H1 (cell line): Measurements from ENCODE around the gene FIS1. TPM values are rescaled to one million over a fixed set of nuclear protein-coding genes. Genes with fewer than 3 reads are reported as not detected.

Source experiments
- CTCF ChIA-PET: fragments of 300-600 bp; sonication (Branson Sonifier 250); formaldehyde crosslinking; loops from one replicate; lab custom pipeline; 2021; ENCODE audit not compliant: partially characterized antibody; lab: Charles Lee
- POLR2A ChIA-PET: fragments of 300-600 bp; sonication (Branson Sonifier 250); formaldehyde crosslinking; loops from one replicate; lab custom pipeline; 2021; ENCODE audit warnings: inconsistent platforms; ENCODE audit not compliant: partially characterized antibody; lab: Charles Lee
- DNase-seq, 2 experiments: peaks; one replicate each; pipeline versions ENCODE4 v3.0.0 to v3.0.0-alpha.2; 2010 to 2022; ENCODE audit warnings: low spot score in 2 of 2, low read depth in 1 of 2, mixed read lengths in 1 of 2
- FAIRE-seq: peaks from 2 replicates; lab custom pipeline; 2011; peaks lifted over from hg19 to GRCh38; lab: Jason Lieb, UNC
- H2AFZ ChIP-seq: 2 replicates; pipeline ENCODE4 v1.8.1; 2012; ENCODE audit warnings: low read length, inconsistent platforms
- H2AK5ac ChIP-seq: 2 replicates; pipeline ENCODE4 v1.6.1; 2013; ENCODE audit warnings: low read depth, low read length
- H2BK120ac ChIP-seq: replicated peaks from 2 replicates; pipeline ENCODE3; 2013; ENCODE audit warnings: low read depth, low read length, inconsistent platforms
- H2BK12ac ChIP-seq: 2 replicates; pipeline ENCODE4 v1.6.1; 2013; ENCODE audit warnings: low read depth, low read length
- H2BK15ac ChIP-seq: 2 replicates; pipeline ENCODE4 v1.6.1; 2013; ENCODE audit warnings: low read length
- H2BK20ac ChIP-seq: 2 replicates; pipeline ENCODE4 v1.6.1; 2013; ENCODE audit warnings: low read length
- H2BK5ac ChIP-seq: 2 replicates; pipeline ENCODE4 v1.6.1; 2013; ENCODE audit warnings: low read depth, low read length
- H3K14ac ChIP-seq: 2 replicates; pipeline ENCODE4 v1.6.1; 2013; ENCODE audit warnings: inconsistent platforms; ENCODE audit not compliant: insufficient read length
- H3K18ac ChIP-seq: 2 replicates; pipeline ENCODE4 v1.6.1; 2013; ENCODE audit warnings: low read length; ENCODE audit errors: extremely low read depth
- H3K23ac ChIP-seq: 2 replicates; pipeline ENCODE4 v1.6.1; 2013; ENCODE audit warnings: inconsistent platforms; ENCODE audit not compliant: insufficient read length
- H3K23me2 ChIP-seq: 2 replicates; pipeline ENCODE4 v1.6.1; 2013; ENCODE audit warnings: low read depth, low read length
- H3K27ac ChIP-seq: 2 replicates; pipeline ENCODE4 v1.6.1; 2011; ENCODE audit warnings: low read depth, low read length, inconsistent platforms
- H3K27me3 ChIP-seq, 4 experiments: replicated peaks in 1 of 4; 1 replicate in 1 of 4; 2 replicates in 3 of 4; pipeline versions ENCODE4 v1.6.1 to v1.8.1; 2011 to 2013; ENCODE audit warnings: low read length in 3 of 4, mild to moderate bottlenecking in 3 of 4, inconsistent platforms in 2 of 4, mixed read lengths in 2 of 4, moderate library complexity in 1 of 4; ENCODE audit not compliant: control insufficient read depth in 3 of 4, insufficient read depth in 3 of 4; ENCODE audit errors: extremely low read depth in 1 of 4
- H3K36me3 ChIP-seq, 4 experiments: 2 replicates each; pipeline versions ENCODE4 v1.6.1 to v1.8.1; 2011 to 2013; ENCODE audit warnings: mild to moderate bottlenecking in 4 of 4, low read length in 3 of 4, moderate library complexity in 2 of 4, control low read depth in 1 of 4, inconsistent platforms in 1 of 4; ENCODE audit not compliant: insufficient read depth in 4 of 4, control insufficient read depth in 2 of 4
- H3K4ac ChIP-seq: replicated peaks from 2 replicates; pipeline ENCODE3; 2013; ENCODE audit warnings: low read length, low read depth, mixed read lengths, inconsistent platforms; ENCODE audit not compliant: insufficient read length
- H3K4me1 ChIP-seq, 4 experiments: replicated peaks in 1 of 4; 1 replicate in 1 of 4; 2 replicates in 3 of 4; pipeline versions ENCODE4 v1.6.1 to v1.8.1; 2011 to 2013; ENCODE audit warnings: low read length in 3 of 4, inconsistent platforms in 2 of 4, mixed read lengths in 1 of 4; ENCODE audit not compliant: insufficient read depth in 4 of 4, control insufficient read depth in 3 of 4
- H3K4me2 ChIP-seq, 2 experiments: 2 replicates each; pipeline versions ENCODE4 v1.6.1 to v1.8.1; 2011 to 2013; ENCODE audit warnings: low read depth in 2 of 2, low read length in 2 of 2, control low read depth in 1 of 2, inconsistent platforms in 1 of 2, mild to moderate bottlenecking in 1 of 2; ENCODE audit not compliant: insufficient read depth in 1 of 2
- H3K4me3 ChIP-seq, 4 experiments: fragments of 200-600, 300-600 bp in 1 of 4; sonication (generic), shearing (Covaris generic), sonication (Bioruptor Twin) in 1 of 4; 2 replicates each; pipeline versions ENCODE4 v1.5.1 to v1.8.1; 2011 to 2016; ENCODE audit warnings: low read length in 4 of 4, low read depth in 3 of 4, control low read depth in 2 of 4, inconsistent platforms in 2 of 4, mild to moderate bottlenecking in 2 of 4, mixed read lengths in 1 of 4, moderate library complexity in 1 of 4; ENCODE audit not compliant: insufficient read depth in 2 of 4; ENCODE audit errors: extremely low read depth in 1 of 4
- H3K56ac ChIP-seq: replicated peaks from 2 replicates; pipeline ENCODE3; 2013; ENCODE audit warnings: low read depth, mild to moderate bottlenecking, mixed read lengths, low read length, inconsistent platforms; ENCODE audit not compliant: insufficient read length
- H3K79me1 ChIP-seq: 2 replicates; pipeline ENCODE4 v1.6.1; 2013; ENCODE audit warnings: low read depth, low read length, control low read depth
- H3K79me2 ChIP-seq, 2 experiments: 2 replicates each; pipeline versions ENCODE4 v1.6.1 to v1.8.1; 2012 to 2013; ENCODE audit warnings: low read length in 2 of 2, mild to moderate bottlenecking in 2 of 2, inconsistent platforms in 1 of 2; ENCODE audit not compliant: insufficient read depth in 2 of 2, control insufficient read depth in 1 of 2
- H3K9ac ChIP-seq, 4 experiments: replicated peaks in 1 of 4; 1 replicate in 1 of 4; 2 replicates in 3 of 4; pipeline versions ENCODE4 v1.6.1 to v1.8.1; 2011 to 2013; ENCODE audit warnings: low read depth in 3 of 4, low read length in 3 of 4, control low read depth in 2 of 4, mild to moderate bottlenecking in 2 of 4, moderate library complexity in 2 of 4, inconsistent platforms in 1 of 4; ENCODE audit errors: extremely low read depth in 1 of 4
- H3K9me3 ChIP-seq, 2 experiments: 2 replicates each; pipeline versions ENCODE4 v1.6.1 to v1.8.1; 2012 to 2013; ENCODE audit warnings: mild to moderate bottlenecking in 2 of 2, moderate library complexity in 2 of 2, control low read depth in 1 of 2, inconsistent platforms in 1 of 2, low read depth in 1 of 2, low read length in 1 of 2, mixed read lengths in 1 of 2; ENCODE audit not compliant: insufficient read depth in 2 of 2
- H4K20me1 ChIP-seq, 2 experiments: replicated peaks in 1 of 2; 2 replicates each; pipeline versions ENCODE3 to v1.8.1; 2011 to 2013; ENCODE audit warnings: inconsistent platforms in 2 of 2, low read length in 2 of 2, mild to moderate bottlenecking in 1 of 2; ENCODE audit not compliant: insufficient read depth in 2 of 2, control insufficient read depth in 1 of 2
- H4K5ac ChIP-seq: 2 replicates; pipeline ENCODE4 v1.6.1; 2013; ENCODE audit warnings: low read length, low read depth, mixed read lengths, inconsistent platforms; ENCODE audit not compliant: insufficient read length
- H4K8ac ChIP-seq: 2 replicates; pipeline ENCODE4 v1.8.0; 2013; ENCODE audit warnings: mild to moderate bottlenecking, moderate library complexity, low read length, inconsistent platforms; ENCODE audit not compliant: insufficient read depth; ENCODE audit errors: extremely low read depth
- H4K91ac ChIP-seq: replicated peaks from 2 replicates; pipeline ENCODE3; 2013; ENCODE audit warnings: low read length, mixed read lengths, inconsistent platforms; ENCODE audit not compliant: insufficient read length
- CBX5 ChIP-seq: fragments of 300-800, 300-1000 bp; sonication (generic); IDR thresholded peaks from 2 replicates; pipeline ENCODE4 v1.7.1; 2016; ENCODE audit warnings: antibody characterized with exemption, low read length, low read depth
- SAP30 ChIP-seq: fragments of 300-600 bp; sonication (generic); IDR thresholded peaks from 2 replicates; pipeline ENCODE4 v1.7.1; 2012; ENCODE audit warnings: low read length, moderate library complexity, mild to moderate bottlenecking, inconsistent platforms; ENCODE audit not compliant: insufficient read depth, insufficient replicate concordance
- SP4 ChIP-seq: IDR thresholded peaks from 2 replicates; pipeline ENCODE4 v1.6.1; 2012; ENCODE audit warnings: low read length, inconsistent platforms
- WGBS, 2 experiments: shearing (Covaris generic) in 1 of 2; methylation state at CpG; one replicate each; pipeline versions ENCODE4 v1.1.6 to v1.1.7; 2013 to 2015; ENCODE audit warnings: low lambda C conversion rate in 2 of 2, mixed read lengths in 2 of 2, inconsistent platforms in 1 of 2, low coverage in 1 of 2, missing lambda C conversion rate in 1 of 2; ENCODE audit not compliant: insufficient replicate concordance in 2 of 2, insufficient coverage in 1 of 2, insufficient read length in 1 of 2; ENCODE audit errors: extremely low coverage in 1 of 2, missing lambda C conversion rate in 1 of 2; 5-methylcytosine and 5-hydroxymethylcytosine counted together
- polyA plus RNA-seq, 7 experiments: library from polyadenylated mRNA; depleted of rRNA in 3 of 7; stranded (reverse) in 5 of 7; unstranded in 2 of 7; fragments of >200 nt in 5 of 7; fragments of 200-250 nt in 2 of 7; gene quantifications; 1 replicate in 5 of 7; 2 replicates in 1 of 7; 4 replicates in 1 of 7; pipeline versions ENCODE4 v1.2.1 to v1.2.3, GENCODE V29; 2011 to 2013; ENCODE audit warnings: missing spikeins in 2 of 7, mixed read lengths in 2 of 7
- total RNA-seq: library from RNA; stranded (reverse); fragmentation: NEBNext Ultra II Directional; extraction: Animal tissue kit (Norgen Biotek cat#: 25700); gene quantifications from 2 replicates; pipeline ENCODE4 v1.2.1, GENCODE V29; 2021

The FIS1 gene
- total and polyA plus RNA-seq, 2 of the 8 experiments (the other 6 are each of a cell fraction or from before 2014, with no cell fraction given) = 128 to 195 TPM

DNA sequence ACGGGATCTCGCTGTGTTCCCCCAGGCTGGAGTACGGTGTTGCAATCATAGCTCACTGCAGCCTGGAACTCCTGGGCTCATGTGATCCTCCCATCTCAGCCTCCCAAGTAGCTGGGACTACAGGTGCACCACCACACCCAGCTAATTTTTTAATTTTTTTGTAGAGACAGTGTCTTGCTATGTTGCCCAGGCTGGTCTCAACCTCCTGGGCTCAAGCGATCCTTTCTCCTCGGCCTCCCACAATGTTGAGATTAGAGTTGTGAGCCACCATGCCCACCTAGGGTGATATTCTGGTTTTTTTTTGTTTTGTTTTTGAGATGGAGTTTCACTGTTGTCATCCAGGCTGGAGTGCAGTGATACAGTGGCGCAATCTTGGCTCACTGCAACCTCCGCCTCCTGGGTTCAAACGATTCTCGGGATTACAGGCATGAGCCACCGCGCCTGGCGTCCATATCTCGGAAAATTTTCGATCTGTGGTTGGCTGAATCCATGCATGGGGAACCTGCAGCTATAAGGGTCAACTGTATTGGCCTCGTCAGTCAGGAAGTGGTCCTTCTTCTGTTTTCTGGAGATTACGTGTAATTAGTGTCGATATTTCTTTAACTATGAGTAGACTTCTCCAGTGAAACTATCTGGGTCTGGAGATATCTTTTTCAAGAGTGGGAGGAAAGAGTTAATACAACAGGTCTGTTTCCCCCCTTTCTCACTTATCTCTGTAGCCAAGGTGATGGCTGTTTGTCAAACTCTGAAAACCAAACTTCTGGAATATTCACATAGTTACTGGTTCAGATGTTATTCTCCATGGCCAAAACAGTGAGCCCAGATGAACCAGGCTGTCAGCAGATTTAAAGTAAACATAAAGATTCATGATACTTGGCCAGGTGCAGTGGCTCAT lies 21.0 kb upstream of the FIS1 start:
- Histone ChIP-seq H4K5ac (no peak overlapping the region), H3K14ac (no peak overlapping the region), H2BK120ac (no peak overlapping the region), H3K23me2 (no peaks in the 10 kb centered on the region), H3K4me3 (no peak overlapping the region), H3K4me2 (no peak overlapping the region), H3K23ac (no peak overlapping the region), H3K9me3 (no peaks in the 10 kb centered on the region), H3K27ac (no peak overlapping the region), H3K27me3 (no peaks in the 10 kb centered on the region), H2BK5ac (no peak overlapping the region), H2AK5ac (no peak overlapping the region), H3K9ac (no peak overlapping the region), H3K36me3 (no peaks in the 10 kb centered on the region), H3K79me2 (no peaks in the 10 kb centered on the region), H2BK12ac (no peak overlapping the region), H2BK15ac (no peak overlapping the region), H3K4me1 (peaks cover 0 to 3% (median 0%) of the 10 kb centered on the region in 4 experiments; a peak in 1 of 7 replicates), H3K4ac (no peak overlapping the region), H3K79me1 (no peaks in the 10 kb centered on the region), H4K20me1 (no peaks in the 10 kb centered on the region), H4K91ac (no peak overlapping the region), H4K8ac (no peak overlapping the region), H2BK20ac (no peak overlapping the region), H3K56ac (no peak overlapping the region), H3K18ac (no peak overlapping the region), H2AFZ (no peak overlapping the region)
- DNase-seq = no peak
- 82% methylated on average over 17 of the region's 17 CpGs; no CpG with 5 or more reads in 1 of the 2 experiments for WGBS, 2 experiments
- no peak for FAIRE-seq
- TF ChIP-seq SP4 = no peak
- no peak for TF ChIP-seq CBX5
- TF ChIP-seq SAP30 = no peak
- POLR2A ChIA-PET = interaction anchor here (0.5 to 3.1 kb wide), 10 partner anchors 9 to 61 kb away, joined by 3 to 16 read pairs (median 4); partner anchors contain the start of gene FIS1
- CTCF ChIA-PET = interaction anchor here (0.6 to 2.9 kb wide), 6 partner anchors 17 to 47 kb away, joined by 3 to 12 read pairs (median 4); partner anchors contain the start of gene CLDN15
